ENCODE results near the gene ACSS1. TPM values are rescaled to one million over a fixed set of nuclear protein-coding genes. Genes with fewer than 3 reads are reported as not detected.

The ACSS1 gene
- total RNA-seq, 1 experiment from 2014 or later, result 1.5 TPM

DNA sequence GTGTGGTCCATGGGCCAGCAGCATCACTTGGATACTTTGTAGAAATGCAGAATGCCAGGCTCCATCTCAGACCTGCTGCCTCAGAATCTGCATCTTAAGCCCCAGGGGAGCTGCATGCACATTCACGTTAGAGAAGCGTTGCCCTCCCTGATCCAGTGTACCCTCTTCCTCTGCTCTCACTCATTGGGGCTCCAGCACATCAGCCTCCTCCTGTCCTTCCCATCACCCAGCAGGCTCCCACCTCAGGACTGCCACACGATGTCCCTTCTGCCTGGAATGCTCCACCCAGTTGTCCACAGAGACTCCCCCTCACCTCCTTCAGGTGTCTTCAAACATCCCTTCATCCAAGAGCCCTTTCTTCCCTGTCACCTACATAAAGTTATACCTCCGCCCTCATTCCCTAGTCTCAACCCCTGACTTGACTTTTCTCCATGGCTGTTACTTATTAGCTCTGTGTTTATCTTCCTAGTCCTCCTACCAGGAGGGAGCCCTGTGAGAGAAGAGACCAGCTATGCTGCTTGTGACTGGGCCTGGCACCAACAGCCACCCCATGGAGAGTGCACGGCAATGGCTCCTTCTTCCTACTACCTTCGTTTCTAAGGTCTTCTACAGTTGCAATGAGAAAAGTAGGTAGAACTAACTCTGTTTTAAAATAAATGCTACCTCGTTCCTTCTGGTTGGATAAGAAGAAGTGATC, 3.3 kb upstream of the ACSS1 start (continued):
- TF ChIP-seq, protein P1, sequence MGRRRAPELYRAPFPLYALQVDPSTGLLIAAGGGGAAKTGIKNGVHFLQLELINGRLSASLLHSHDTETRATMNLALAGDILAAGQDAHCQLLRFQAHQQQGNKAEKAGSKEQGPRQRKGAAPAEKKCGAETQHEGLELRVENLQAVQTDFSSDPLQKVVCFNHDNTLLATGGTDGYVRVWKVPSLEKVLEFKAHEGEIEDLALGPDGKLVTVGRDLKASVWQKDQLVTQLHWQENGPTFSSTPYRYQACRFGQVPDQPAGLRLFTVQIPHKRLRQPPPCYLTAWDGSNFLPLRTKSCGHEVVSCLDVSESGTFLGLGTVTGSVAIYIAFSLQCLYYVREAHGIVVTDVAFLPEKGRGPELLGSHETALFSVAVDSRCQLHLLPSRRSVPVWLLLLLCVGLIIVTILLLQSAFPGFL (CRISPR knock-in tag; IDR thresholded peaks at IDR 0.05; ENCODE audit: borderline replicate concordance), result no peak
- TF ChIP-seq RELA (CRISPR knock-in tag; IDR thresholded peaks at IDR 0.05; ENCODE audit: borderline replicate concordance), result no peak
- TF ChIP-seq, protein P2, sequence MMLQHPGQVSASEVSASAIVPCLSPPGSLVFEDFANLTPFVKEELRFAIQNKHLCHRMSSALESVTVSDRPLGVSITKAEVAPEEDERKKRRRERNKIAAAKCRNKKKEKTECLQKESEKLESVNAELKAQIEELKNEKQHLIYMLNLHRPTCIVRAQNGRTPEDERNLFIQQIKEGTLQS (CRISPR knock-in tag; conservative IDR thresholded peaks at IDR 0.05), result no peak
- TF ChIP-seq, protein P3, sequence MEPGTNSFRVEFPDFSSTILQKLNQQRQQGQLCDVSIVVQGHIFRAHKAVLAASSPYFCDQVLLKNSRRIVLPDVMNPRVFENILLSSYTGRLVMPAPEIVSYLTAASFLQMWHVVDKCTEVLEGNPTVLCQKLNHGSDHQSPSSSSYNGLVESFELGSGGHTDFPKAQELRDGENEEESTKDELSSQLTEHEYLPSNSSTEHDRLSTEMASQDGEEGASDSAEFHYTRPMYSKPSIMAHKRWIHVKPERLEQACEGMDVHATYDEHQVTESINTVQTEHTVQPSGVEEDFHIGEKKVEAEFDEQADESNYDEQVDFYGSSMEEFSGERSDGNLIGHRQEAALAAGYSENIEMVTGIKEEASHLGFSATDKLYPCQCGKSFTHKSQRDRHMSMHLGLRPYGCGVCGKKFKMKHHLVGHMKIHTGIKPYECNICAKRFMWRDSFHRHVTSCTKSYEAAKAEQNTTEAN (CRISPR knock-in tag; IDR thresholded peaks at IDR 0.05), result no peak
- TF ChIP-seq, protein P4, sequence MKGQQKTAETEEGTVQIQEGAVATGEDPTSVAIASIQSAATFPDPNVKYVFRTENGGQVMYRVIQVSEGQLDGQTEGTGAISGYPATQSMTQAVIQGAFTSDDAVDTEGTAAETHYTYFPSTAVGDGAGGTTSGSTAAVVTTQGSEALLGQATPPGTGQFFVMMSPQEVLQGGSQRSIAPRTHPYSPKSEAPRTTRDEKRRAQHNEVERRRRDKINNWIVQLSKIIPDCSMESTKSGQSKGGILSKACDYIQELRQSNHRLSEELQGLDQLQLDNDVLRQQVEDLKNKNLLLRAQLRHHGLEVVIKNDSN (CRISPR knock-in tag; IDR thresholded peaks at IDR 0.05), result no peak

DNA sequence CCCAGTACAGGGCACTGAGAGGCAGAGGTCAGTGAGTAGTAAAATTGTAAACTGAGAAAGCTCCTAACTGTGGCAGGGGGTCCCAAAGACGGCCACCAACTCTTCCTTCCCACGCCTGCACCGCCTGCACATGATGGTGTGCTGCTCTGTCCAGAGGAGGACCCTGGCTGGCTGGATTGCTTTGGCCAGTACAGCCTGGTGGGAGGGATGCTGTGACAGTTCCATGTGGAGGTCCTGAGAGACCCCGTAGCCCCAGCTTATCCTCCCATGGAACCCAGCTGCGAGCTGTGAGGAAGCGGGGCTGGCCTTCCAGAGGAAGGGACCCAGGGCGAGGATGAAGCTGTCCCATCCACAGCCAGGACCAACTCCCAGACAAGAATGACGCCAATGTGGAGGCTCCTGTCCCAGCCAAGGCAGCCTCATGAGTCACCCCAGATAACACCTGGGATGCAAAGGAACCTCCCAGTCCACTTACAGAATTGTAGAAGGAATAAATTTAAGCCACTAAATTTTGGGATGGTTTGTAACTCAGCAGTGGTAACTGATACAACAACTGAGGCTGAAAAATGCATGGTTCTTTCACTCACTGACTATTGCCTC, 2.0 kb upstream of the ACSS1 start:
- Mint-ChIP-seq H3K27me3 (ENCODE audit: low read depth) (peaks cover 69% of the 10 kb centered on the region), H3K27ac (no peak overlapping the region), H3K4me1 (peaks cover 6% of the 10 kb centered on the region; the same call in 1 of the 2 replicates), H3K4me3 (no peak overlapping the region), H3K36me3 (no peaks in the 10 kb centered on the region), H3K9me3 (no peaks in the 10 kb centered on the region)
- ATAC-seq (no peak), DNase-seq (ENCODE audit: low spot score) (peak; percentile 7)
- POLR2A ChIA-PET, result no interaction called here
- TF ChIP-seq NR1H2 (CRISPR knock-in tag; IDR thresholded peaks at IDR 0.05) (no peak), GTF2I (CRISPR knock-in tag; conservative IDR thresholded peaks at IDR 0.05) (no peak), KAT7 (CRISPR knock-in tag; IDR thresholded peaks at IDR 0.05; ENCODE audit: borderline replicate concordance) (no peak), ZNF423 (CRISPR knock-in tag; IDR thresholded peaks at IDR 0.05) (no peak), ZNF138 (CRISPR knock-in tag; conservative IDR thresholded peaks at IDR 0.05) (no peak), ZNF232 (CRISPR knock-in tag; IDR thresholded peaks at IDR 0.05) (no peak), ETV6 (CRISPR knock-in tag; IDR thresholded peaks at IDR 0.05) (no peak), RELA (CRISPR knock-in tag; IDR thresholded peaks at IDR 0.05; ENCODE audit: borderline replicate concordance) (no peak), MXD4 (CRISPR knock-in tag; IDR thresholded peaks at IDR 0.05; ENCODE audit: borderline replicate concordance) (no peak), ZNF416 (CRISPR knock-in tag; IDR thresholded peaks at IDR 0.05) (no peak)
- TF ChIP-seq, protein P5, sequence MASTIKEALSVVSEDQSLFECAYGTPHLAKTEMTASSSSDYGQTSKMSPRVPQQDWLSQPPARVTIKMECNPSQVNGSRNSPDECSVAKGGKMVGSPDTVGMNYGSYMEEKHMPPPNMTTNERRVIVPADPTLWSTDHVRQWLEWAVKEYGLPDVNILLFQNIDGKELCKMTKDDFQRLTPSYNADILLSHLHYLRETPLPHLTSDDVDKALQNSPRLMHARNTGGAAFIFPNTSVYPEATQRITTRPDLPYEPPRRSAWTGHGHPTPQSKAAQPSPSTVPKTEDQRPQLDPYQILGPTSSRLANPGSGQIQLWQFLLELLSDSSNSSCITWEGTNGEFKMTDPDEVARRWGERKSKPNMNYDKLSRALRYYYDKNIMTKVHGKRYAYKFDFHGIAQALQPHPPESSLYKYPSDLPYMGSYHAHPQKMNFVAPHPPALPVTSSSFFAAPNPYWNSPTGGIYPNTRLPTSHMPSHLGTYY (CRISPR knock-in tag; IDR thresholded peaks at IDR 0.05), result no peak
- TF ChIP-seq, protein P6, sequence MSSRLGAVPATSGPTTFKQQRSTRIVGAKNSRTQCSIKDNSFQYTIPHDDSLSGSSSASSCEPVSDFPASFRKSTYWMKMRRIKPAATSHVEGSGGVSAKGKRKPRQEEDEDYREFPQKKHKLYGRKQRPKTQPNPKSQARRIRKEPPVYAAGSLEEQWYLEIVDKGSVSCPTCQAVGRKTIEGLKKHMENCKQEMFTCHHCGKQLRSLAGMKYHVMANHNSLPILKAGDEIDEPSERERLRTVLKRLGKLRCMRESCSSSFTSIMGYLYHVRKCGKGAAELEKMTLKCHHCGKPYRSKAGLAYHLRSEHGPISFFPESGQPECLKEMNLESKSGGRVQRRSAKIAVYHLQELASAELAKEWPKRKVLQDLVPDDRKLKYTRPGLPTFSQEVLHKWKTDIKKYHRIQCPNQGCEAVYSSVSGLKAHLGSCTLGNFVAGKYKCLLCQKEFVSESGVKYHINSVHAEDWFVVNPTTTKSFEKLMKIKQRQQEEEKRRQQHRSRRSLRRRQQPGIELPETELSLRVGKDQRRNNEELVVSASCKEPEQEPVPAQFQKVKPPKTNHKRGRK (CRISPR knock-in tag; IDR thresholded peaks at IDR 0.05; ENCODE audit: borderline replicate concordance), result no peak
- TF ChIP-seq, protein P7, sequence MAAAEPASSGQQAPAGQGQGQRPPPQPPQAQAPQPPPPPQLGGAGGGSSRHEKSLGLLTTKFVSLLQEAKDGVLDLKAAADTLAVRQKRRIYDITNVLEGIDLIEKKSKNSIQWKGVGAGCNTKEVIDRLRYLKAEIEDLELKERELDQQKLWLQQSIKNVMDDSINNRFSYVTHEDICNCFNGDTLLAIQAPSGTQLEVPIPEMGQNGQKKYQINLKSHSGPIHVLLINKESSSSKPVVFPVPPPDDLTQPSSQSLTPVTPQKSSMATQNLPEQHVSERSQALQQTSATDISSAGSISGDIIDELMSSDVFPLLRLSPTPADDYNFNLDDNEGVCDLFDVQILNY (CRISPR knock-in tag; IDR thresholded peaks at IDR 0.05), result no peak
- TF ChIP-seq, protein P8, sequence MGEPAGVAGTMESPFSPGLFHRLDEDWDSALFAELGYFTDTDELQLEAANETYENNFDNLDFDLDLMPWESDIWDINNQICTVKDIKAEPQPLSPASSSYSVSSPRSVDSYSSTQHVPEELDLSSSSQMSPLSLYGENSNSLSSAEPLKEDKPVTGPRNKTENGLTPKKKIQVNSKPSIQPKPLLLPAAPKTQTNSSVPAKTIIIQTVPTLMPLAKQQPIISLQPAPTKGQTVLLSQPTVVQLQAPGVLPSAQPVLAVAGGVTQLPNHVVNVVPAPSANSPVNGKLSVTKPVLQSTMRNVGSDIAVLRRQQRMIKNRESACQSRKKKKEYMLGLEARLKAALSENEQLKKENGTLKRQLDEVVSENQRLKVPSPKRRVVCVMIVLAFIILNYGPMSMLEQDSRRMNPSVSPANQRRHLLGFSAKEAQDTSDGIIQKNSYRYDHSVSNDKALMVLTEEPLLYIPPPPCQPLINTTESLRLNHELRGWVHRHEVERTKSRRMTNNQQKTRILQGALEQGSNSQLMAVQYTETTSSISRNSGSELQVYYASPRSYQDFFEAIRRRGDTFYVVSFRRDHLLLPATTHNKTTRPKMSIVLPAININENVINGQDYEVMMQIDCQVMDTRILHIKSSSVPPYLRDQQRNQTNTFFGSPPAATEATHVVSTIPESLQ (CRISPR knock-in tag; IDR thresholded peaks at IDR 0.05), result no peak
- TF ChIP-seq, protein P9, sequence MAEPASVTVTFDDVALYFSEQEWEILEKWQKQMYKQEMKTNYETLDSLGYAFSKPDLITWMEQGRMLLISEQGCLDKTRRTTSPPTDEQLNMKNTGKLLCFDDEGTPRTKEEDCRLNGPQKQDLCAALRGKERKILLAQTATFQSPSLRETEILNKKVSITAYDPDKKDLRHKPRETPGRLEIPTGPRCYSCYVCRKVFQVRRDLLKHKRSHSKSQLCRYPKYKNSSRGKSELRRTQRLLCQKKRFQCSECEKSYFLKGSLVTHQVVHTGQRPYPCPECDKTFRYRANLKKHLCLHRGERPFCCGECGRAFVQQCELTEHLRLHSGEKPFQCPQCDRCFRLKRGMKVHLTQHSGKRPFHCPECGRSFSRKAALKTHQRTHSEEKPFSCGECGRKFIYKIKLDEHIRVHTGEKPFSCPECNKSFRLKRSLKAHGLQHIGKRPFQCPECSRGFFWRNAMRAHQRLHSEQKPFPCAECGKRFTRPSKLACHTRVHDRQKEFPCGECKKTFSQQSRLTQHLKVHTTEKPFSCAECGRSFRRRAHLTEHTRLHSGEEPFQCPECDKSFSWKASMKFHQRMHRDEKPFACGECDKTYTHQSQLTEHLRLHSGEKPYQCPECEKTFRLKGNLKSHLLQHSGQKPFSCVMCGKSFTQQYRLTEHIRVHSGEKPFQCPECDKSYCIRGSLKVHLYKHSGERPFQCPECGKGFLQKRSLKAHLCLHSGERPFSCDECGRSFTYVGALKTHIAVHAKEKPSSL (CRISPR knock-in tag; conservative IDR thresholded peaks at IDR 0.05), result no peak
- CTCF ChIA-PET, result interaction anchor here (0.9 to 2.0 kb wide), 3 partner anchors 27 to 66 kb away, joined by 5 to 7 read pairs (median 6); no protein-coding TSS in a partner anchor

Data from WTC11 (cell line).